HFF-Myc (cell line): ENCODE results near the gene DCLK2.

Experiments
- DNase-seq: peaks from one replicate; pipeline ENCODE4 v3.0.0-alpha.2; 2011; ENCODE audit warnings: low read depth; ENCODE audit errors: extremely low read depth
- H3K4me3 ChIP-seq: replicated peaks from 2 replicates; pipeline ENCODE4 v1.5.1; 2011; ENCODE audit warnings: low read depth, mild to moderate bottlenecking, control low read depth, low read length
- TF ChIP-seq, protein P1 (sequence below): IDR thresholded peaks from 2 replicates; pipeline ENCODE4 v1.5.1; 2012; ENCODE audit warnings: mild to moderate bottlenecking, low read depth, low read length, control low read depth; ENCODE audit errors: missing control alignments

Gene DCLK2

DNA sequence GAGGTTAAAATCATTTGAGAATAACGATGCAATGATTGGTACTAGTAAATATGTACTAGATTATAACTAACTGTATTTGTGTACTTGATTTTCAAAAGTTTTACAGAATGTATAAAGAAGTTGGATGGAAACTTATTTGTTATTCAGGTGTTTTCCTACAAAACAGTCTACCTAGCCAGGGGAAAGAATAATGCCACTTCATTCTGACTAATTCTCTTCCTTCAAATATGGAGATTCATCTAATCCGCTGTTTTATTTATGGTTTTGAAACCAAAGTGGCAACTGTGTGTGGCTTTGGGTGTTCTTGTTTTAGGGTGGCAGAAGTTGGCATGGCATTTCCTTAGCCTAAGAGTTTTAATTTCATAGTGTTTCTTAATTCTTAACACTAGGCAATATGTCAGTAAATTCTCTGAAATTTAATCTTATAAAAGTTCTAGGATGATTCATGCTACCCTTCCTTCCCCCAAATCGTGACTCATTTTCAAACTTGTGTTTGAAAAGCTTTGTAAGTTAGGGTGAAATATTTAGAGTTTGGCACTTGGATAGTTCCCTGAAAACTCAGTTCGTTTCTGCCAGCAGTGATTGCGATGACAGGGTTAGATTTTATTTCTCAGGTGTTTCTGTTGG is 62.6 kb downstream of the DCLK2 start:
- DNase-seq, result no peak
- H3K4me3 ChIP-seq, result peak overlapping the region; percentile 9; the same call in 1 of the 2 replicates
- TF ChIP-seq, protein P1, sequence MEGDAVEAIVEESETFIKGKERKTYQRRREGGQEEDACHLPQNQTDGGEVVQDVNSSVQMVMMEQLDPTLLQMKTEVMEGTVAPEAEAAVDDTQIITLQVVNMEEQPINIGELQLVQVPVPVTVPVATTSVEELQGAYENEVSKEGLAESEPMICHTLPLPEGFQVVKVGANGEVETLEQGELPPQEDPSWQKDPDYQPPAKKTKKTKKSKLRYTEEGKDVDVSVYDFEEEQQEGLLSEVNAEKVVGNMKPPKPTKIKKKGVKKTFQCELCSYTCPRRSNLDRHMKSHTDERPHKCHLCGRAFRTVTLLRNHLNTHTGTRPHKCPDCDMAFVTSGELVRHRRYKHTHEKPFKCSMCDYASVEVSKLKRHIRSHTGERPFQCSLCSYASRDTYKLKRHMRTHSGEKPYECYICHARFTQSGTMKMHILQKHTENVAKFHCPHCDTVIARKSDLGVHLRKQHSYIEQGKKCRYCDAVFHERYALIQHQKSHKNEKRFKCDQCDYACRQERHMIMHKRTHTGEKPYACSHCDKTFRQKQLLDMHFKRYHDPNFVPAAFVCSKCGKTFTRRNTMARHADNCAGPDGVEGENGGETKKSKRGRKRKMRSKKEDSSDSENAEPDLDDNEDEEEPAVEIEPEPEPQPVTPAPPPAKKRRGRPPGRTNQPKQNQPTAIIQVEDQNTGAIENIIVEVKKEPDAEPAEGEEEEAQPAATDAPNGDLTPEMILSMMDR, result no peak

DNA sequence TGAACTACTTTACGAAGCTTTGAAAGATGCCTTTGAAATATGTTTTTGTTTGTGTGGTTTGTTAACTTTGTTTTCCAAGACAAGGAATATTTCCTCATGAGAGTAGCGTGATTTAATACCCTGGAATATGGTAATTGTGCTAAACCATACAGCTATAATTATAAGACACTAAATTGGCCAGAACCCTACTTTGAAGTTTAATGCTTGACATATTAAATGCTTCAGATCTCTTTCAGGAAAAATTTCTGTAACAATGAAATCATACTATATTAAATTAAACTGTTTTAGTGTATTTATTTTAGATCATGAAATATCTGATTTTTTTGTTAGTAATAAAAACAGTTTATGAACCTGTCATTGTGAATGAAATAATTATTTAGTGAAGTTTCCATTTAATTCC is 63.5 kb downstream of the DCLK2 start:
- no peak for DNase-seq
- TF ChIP-seq, protein P1, result no peak
- H3K4me3 ChIP-seq, result no peak overlapping the region

DNA sequence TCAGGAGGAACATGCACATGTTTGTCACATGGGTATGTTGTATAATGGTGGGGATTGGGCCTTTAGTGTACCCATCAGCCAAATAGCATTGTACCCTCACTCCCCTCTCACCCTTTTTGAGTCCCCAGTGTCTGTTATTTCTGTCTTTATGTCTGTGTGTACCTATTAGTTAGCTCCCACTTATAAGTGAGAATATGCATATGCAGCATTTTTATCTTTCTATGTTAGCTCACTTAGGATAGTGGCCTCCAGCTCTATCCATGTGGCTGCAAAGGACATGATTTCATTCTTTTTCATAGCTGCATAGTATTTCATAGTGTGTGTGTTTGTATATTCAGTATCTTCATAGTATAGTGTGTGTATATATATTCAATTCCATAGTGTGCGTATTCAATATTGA is 64.6 kb downstream of the DCLK2 start:
- TF ChIP-seq, protein P1, result no peak
- no peak overlapping the region for H3K4me3 ChIP-seq
- DNase-seq, result no peak

DNA sequence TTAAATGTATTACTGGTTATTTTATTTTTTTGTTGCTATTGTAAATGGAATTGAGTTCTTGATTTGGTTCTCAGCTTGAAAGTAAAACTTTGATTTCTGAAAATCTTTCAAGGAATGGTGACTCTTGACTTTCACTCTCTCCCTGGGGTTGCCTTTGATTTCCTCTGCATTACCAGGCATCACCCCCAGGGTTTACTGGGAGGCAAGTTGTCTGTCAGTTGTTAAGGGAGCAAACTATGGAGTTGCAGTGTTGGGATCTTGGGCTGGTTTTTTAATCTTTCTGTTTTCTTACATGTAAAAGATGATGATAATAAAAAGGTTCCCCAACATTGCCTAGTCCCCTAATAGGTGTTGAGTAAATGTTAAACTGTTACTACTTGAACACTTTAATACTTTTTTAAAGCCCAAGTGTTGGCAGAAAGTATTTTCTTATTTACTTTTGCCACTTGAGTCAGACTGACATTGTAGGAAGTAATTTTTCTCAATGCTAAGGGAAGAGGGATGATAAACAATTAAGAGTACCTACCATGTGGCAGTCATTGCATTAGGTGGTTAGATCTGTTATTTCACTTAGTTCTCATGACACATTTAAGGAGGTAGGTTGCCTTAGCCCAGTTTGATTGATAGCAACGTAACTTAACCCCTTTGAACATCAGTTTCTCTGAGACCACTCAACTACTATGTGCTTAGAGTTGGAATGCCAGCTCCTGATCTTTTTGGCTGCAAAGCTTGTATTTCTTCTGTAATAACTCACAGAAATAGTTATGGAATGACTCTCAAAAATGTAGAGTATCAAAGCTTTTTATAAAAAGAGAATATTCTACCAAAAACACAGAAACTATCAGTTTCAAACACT is 67.1 kb downstream of the DCLK2 start:
- no peak for DNase-seq
- no peak overlapping the region for H3K4me3 ChIP-seq
- TF ChIP-seq, protein P1, result peak; percentile 37

DNA sequence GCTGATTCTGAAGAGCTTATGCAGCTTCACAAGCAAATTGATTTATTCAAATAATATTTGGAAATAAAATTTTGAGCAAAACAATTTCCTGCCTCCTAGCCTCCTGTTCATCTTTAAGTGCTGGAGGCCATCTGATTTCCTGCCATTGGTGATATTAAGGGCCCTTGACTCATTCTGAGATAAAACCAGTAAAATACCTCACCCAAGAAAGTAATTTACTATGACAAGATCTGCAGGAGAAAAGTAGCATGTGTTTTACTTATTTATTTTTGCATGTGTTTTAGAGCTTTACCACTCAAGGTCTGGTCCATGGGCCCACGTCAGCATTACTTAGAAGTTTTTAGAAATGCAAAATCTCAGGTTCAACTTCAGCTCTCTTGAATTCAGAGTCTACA is 67.7 kb downstream of the DCLK2 start:
- DNase-seq, result no peak
- TF ChIP-seq, protein P1, result no peak
- no peak overlapping the region for H3K4me3 ChIP-seq

DNA sequence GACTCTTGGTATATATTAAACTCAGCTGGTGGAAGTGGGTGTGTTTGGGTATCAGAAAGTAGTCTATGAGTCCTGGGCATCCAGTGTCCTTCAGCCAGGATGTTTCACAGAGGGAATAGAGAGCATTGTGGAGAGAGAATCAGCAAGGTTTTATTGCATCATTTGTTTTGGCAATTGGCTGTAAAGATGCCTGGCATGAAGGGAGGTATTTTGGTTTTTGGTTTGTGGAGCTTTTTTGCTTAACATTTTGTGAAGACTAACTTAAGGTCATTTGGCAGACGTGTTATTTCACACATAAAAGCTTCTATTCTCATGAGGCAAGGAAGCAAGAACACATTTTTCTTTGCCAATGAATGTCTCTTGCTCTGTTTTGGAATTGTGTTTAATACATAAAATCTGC is 71.1 kb downstream of the DCLK2 start:
- DNase-seq, result no peak
- TF ChIP-seq, protein P1, result no peak

More for the DNA sequence above, 71.1 kb downstream of the DCLK2 start:
- H3K4me3 ChIP-seq, result no peak overlapping the region
